Eye (tissue), 1 donor: ENCODE measurements around the gene AGK.
"Not testable (repeated sequence)": the region's sequence is repeated elsewhere in the genome, so short reads cannot be mapped to it uniquely, and the experiment has no call there.

ENCODE experiments used
- DNase-seq: peaks from one replicate; pipeline ENCODE4 v3.0.0-alpha.2; 2015

The AGK gene

GRCh38 chr7:141557831-141558531, 6.8 kb downstream of the AGK start:
- DNase-seq: not testable (repeated sequence)

DNA sequence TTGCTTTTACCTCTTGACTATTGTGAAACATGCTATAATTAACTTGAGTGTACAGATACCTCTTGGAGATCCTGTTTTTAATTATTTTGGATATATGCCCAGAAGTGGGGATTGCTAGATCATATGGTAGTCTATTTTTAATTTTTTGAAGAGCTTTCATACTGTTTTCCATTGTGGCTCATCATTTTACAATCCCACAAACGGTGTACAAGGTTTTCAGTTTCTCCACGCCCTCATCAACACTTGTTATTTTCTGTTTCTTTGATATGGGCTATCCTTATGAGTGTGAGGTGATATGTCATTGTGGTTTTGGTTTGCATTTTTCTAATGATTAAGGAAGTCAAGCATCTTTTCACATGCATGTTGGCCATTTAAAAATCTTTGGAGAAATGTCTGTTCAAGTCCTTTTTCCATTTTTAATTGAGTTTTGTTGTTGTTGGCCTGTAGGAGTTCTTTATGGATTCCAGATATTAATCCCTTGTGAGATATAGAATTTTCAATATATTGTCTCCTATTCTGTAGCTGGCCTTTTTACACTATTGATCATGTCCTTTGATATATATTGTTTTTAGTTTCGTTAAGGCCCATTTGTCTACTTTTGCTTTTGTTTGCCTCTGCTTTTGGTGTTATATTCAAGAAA, 7.5 kb downstream of the AGK start:
- no peak for DNase-seq

GRCh38 chr7:141559961-141560360, 8.8 kb downstream of the AGK start:
- DNase-seq: no peak

DNA sequence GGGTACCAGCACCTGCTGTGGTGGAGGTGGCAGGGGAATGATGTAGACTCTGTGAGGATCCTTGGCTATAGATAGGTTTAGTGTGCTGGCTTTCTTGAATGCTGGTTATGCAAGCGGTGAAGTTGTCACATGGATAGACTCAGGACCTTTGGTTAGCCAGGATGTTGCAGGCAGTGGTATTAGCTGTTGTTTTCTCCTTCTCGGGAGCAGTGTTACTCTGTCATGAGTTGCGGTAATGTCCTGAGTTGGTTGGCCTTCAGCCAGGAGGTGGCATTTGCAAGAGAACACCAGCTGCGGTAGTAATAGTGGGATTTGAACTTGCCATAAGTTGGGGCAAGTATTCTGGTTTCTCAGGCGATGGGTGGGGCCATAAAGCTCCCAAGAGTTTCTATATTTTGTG, 10.8 kb downstream of the AGK start:
- no peak for DNase-seq

DNA sequence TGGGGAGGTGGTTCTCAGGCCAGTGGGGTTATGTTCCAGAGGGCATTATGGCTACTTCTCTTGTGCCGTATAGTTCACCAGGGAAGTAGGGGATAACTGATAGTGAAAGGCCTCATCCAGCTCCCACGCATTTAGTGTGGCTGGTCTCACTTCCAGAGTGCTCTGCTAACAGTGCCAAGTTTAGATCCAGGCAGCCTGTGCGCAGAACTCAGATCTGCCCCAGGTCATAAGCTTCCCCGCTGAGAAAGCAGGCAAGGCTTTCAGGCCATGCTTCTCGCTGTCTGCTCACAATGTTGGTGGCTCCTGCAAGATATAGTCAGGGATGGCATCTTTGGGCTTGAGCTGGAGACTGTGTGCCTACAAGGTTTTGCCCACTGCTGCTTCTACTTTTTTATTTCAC, 11.3 kb downstream of the AGK start:
- DNase-seq: no peak

DNA sequence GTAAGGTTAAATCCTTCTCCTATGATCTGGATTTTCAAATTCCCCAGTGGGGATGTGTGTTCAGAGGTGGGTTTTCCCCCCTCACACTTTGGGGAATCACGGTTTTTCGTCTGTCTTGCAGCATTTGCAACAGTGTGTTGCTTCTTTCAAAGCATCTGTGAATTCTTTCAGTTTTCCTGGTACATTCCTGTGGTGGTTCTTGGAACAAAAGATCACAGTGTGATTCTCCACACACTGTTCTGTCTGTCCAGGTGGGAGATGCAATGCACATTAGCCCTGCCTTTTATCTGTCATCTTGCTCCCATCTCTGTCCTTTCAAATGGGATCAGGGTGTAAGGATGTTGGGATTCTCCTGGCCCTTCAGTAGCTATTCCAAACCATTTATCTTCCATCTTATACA, 11.8 kb downstream of the AGK start:
- DNase-seq: no peak

DNA sequence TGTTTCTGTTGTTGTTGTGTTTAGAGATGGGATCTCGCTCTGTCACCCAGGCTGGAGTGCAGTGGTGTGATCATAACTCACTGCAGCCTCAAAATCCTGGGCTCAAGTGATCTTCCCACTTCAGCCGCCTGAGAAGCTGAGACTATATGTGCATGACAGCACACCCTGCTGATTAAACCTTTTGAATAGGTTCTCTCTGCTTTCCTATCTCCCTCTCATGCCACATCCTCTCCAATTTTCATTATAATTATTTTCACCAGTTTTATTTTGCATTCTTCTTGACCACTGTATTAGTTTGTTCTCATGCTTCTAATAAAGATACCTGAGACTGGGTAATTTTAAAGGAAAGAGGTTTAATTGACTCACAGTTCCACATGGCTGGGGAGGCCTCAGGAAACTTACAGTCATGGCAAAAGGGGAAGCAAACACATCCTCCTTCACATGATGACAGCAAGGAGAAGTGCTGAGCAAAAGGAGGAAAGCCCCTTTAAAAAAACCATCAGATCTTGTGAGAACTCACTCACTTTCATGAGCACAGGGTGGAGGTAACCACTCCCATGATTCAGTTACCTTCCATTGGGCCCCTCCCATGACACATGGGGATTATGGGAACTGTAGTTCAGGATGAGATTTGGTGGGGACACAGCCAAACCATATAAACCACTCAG, 12.9 kb downstream of the AGK start:
- no peak for DNase-seq

GRCh38 chr7:141567432-141567831, 16.2 kb downstream of the AGK start:
- no peak for DNase-seq

- no peak for DNase-seq
These were observed 17.0 kb downstream of the AGK start for GRCh38 chr7:141568227-141568626.

GRCh38 chr7:141571059-141571458, 19.8 kb downstream of the AGK start:
- no peak for DNase-seq

DNA sequence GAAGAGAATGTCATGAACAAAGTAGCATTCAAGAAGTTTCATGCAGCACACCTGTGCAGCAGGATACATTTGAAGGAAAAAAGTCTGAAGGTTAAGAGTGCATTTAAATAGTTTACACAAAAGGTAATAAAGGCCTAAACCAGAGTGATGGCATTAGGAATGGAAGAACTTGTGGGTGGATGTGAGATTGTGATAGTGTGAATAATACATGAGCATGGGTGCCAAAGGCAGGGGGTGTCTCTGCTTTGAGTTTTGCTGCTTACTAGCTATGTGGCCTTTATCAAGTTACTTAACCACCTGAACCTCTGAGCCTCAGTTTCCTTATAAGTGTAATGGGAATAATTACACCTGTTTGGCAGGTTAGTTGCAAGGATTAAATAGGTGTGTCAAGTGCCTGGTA, 21.0 kb downstream of the AGK start:
- DNase-seq: no peak

- no peak for DNase-seq
These were observed 22.3 kb downstream of the AGK start for GRCh38 chr7:141573511-141573910.

GRCh38 chr7:141575164-141575563, 24.0 kb downstream of the AGK start:
- no peak for DNase-seq

GRCh38 chr7:141575654-141576448, 24.6 kb downstream of the AGK start:
- DNase-seq: no peak

- no peak for DNase-seq
These were observed 26.0 kb downstream of the AGK start for GRCh38 chr7:141577043-141577839.

GRCh38 chr7:141579953-141580352, 28.7 kb downstream of the AGK start:
- not testable (repeated sequence) for DNase-seq

DNA sequence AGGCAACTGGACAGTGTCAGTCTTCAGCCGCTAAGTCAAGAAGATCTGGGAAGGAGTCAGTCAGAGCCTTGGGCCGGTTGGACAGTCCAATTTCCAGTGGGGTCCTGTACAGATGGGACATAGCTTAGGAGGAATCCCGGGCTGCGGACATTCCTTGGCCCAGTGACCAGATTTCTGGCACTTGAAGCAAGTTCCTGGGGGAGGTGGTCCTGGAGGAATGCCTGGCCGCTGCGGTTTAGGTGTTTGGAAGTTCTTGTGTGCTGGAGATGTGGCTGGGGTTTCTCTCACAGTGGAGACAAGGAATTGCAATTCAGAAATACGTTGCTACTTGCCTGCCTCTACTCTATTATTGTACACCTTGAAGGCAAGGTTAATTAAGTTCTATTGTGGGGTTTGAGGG, 30.9 kb downstream of the AGK start:
- DNase-seq: not testable (repeated sequence)

DNA sequence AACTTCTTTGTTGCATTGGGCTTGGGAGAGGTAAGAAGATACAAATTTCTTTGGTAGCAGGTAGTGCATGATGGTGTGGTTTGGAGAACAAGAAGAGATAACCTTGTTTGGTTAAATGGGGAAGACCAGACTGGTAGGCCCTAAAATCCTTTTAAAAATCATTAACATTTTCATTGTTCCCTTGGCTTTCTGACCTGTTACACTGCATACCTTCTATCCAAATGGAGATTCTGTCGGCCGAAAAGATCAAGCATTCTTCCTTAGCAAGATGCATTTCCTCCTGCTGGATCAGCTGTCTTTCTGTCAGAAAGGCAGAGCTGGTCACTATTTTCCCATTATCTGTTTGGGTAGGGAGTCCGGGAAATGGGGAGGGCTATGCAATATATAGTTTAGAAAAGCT, 33.7 kb downstream of the AGK start:
- no peak for DNase-seq

GRCh38 chr7:141585592-141586510, 34.6 kb downstream of the AGK start:
- no peak for DNase-seq

GRCh38 chr7:141586878-141587277, 35.7 kb downstream of the AGK start:
- no peak for DNase-seq

- DNase-seq: no peak
These were observed 36.1 kb downstream of the AGK start for GRCh38 chr7:141587304-141587703.
